ENCODE results near the gene CTF1.
"Not testable (repeated sequence)": the region's sequence is repeated elsewhere in the genome, so short reads cannot be mapped to it uniquely, and the experiment has no call there.

CTF1 gene

GRCh38 chr16:30928390-30928789 lies 32.0 kb downstream of the CTF1 start:
- DNase-seq (ENCODE audit: insufficient read length, low spot score) (no peak), FAIRE-seq (no peak)
- TF ChIP-seq, protein P1, sequence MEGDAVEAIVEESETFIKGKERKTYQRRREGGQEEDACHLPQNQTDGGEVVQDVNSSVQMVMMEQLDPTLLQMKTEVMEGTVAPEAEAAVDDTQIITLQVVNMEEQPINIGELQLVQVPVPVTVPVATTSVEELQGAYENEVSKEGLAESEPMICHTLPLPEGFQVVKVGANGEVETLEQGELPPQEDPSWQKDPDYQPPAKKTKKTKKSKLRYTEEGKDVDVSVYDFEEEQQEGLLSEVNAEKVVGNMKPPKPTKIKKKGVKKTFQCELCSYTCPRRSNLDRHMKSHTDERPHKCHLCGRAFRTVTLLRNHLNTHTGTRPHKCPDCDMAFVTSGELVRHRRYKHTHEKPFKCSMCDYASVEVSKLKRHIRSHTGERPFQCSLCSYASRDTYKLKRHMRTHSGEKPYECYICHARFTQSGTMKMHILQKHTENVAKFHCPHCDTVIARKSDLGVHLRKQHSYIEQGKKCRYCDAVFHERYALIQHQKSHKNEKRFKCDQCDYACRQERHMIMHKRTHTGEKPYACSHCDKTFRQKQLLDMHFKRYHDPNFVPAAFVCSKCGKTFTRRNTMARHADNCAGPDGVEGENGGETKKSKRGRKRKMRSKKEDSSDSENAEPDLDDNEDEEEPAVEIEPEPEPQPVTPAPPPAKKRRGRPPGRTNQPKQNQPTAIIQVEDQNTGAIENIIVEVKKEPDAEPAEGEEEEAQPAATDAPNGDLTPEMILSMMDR (IDR thresholded peaks at IDR 0.05; ENCODE audit: insufficient read depth, missing control alignments): no peak

- DNase-seq (ENCODE audit: insufficient read length, low spot score) (no peak), FAIRE-seq (no peak)
- TF ChIP-seq, protein P1 (IDR thresholded peaks at IDR 0.05; ENCODE audit: insufficient read depth, missing control alignments): no peak
Observed at GRCh38 chr16:30929167-30929566, 32.8 kb downstream of the CTF1 start.

- TF ChIP-seq, protein P1 (IDR thresholded peaks at IDR 0.05; ENCODE audit: insufficient read depth, missing control alignments): no peak
Observed at GRCh38 chr16:30930160-30930571, 33.8 kb downstream of the CTF1 start.

GRCh38 chr16:30931068-30931650 lies 34.7 kb downstream of the CTF1 start:
- FAIRE-seq (no peak), DNase-seq (ENCODE audit: insufficient read length, low spot score) (no peak)
- TF ChIP-seq, protein P1 (IDR thresholded peaks at IDR 0.05; ENCODE audit: insufficient read depth, missing control alignments): no peak

More at GRCh38 chr16:30930160-30930571, 33.8 kb downstream of the CTF1 start:
- no peak for DNase-seq (ENCODE audit: insufficient read length, low spot score)
- no peak for FAIRE-seq

DNA sequence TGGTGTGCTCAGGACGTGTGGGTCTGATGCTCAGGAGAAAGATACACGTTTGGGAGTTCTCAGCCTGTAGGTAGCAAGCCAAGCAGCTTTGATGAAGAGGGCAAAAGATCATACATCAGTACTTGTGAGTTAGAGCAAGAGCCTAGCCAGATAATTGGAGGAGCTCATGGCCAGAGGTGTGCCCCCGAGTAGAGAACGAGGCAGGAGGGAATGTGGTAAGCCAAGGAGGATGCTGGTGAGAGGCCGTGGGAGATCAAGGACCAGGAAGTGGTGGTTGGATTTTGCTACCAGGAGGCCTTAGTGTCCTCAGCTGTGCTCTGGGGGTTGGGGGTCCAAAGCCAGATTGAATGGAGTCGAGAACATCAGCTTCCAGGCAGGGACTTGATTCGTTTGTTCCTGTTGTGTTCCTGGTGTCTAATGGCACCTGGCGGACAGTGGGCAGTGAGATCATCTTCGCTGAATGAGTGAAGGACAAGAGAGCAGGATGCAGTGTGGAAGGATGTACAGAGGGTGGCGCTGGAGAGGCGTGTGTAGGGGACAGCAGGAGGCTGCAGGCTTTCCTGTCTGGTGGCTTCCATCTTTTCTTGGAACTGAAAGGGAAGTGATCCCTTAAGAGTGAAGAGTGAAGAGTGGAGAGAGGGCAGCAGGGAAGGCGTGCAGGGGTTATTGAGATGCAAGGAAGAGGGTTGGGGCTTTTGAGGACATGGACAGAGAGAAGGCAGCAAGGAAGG lies 38.6 kb downstream of the CTF1 start:
- TF ChIP-seq, protein P1 (IDR thresholded peaks at IDR 0.05; ENCODE audit: insufficient read depth, missing control alignments): peak; percentile 51
- FAIRE-seq: no peak
- DNase-seq (ENCODE audit: insufficient read length, low spot score): peak; percentile 58

DNA sequence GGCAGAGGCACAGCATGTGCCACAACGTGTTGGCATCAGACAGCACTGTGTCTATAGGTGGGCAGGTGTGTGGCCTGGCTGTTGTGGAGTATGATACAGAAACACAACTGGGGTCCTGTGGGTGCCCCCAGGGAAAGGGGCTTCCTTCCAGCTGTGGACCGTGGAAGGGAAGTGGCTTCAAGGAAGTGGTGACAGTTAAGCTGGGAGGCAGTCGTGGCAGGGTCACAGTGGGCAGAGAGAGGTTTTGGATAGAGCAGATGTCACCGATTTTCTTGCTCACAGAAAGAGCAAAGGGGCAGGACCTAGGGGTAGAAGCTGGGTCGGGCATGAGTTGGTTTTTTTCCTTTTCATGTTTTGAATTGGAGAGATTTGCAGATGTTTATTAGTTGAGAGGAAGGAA lies 41.3 kb downstream of the CTF1 start:
- FAIRE-seq (no peak), DNase-seq (ENCODE audit: insufficient read length, low spot score) (no peak)

GRCh38 chr16:30939571-30939970 lies 43.2 kb downstream of the CTF1 start:
- not testable (repeated sequence) for DNase-seq (ENCODE audit: insufficient read length, low spot score); FAIRE-seq

More for the DNA sequence above, 41.3 kb downstream of the CTF1 start:
- TF ChIP-seq, protein P1 (IDR thresholded peaks at IDR 0.05; ENCODE audit: insufficient read depth, missing control alignments): no peak
